Kidney (tissue), 14 donors: Measurements from ENCODE around the gene P2RY11. TPM values are rescaled to one million over a fixed set of nuclear protein-coding genes. Genes with fewer than 3 reads are reported as not detected.
A peak's percentile ranks its signal among the peaks of the same experiment; 100 is the strongest.

Experiments
- DNase-seq, 5 donors: peaks; one replicate each; pipeline ENCODE4 v3.0.0-alpha.2; 2013 to 2020
- FAIRE-seq: peaks from 2 replicates; lab custom pipeline; 2012; peaks lifted over from hg19 to GRCh38; lab: Jason Lieb, UNC
- H3K27ac ChIP-seq, 2 donors: one replicate each; pipeline ENCODE4 v1.7.0; 2013; ENCODE audit warnings: low read depth in 2 of 2, low read length in 2 of 2, inconsistent platforms in 1 of 2
- H3K27me3 ChIP-seq: one replicate; pipeline ENCODE4 v1.7.1; 2013; ENCODE audit warnings: low read length, inconsistent platforms; ENCODE audit not compliant: control insufficient read depth, insufficient read depth
- H3K36me3 ChIP-seq, 3 donors: one replicate each; pipeline versions ENCODE4 v1.7.0 to v1.7.1; 2013; ENCODE audit warnings: low read length in 3 of 3, control low read depth in 1 of 3, inconsistent platforms in 1 of 3; ENCODE audit not compliant: insufficient read depth in 3 of 3, control insufficient read depth in 2 of 3
- H3K4me1 ChIP-seq, 3 donors: one replicate each; pipeline versions ENCODE4 v1.7.0 to v1.7.1; 2013; ENCODE audit warnings: low read length in 3 of 3, inconsistent platforms in 1 of 3, low read depth in 1 of 3; ENCODE audit not compliant: control insufficient read depth in 2 of 3, insufficient read depth in 2 of 3
- H3K4me3 ChIP-seq, 3 donors: one replicate each; pipeline versions ENCODE4 v1.7.0 to v1.8.1; 2013; ENCODE audit warnings: low read length in 3 of 3, control low read depth in 1 of 3, inconsistent platforms in 1 of 3
- H3K9ac ChIP-seq, 3 donors: one replicate each; pipeline versions ENCODE4 v1.7.0 to v1.7.1; 2013; ENCODE audit warnings: low read length in 3 of 3, control low read depth in 1 of 3, inconsistent platforms in 1 of 3
- H3K9me3 ChIP-seq, 3 donors: one replicate each; pipeline versions ENCODE4 v1.7.0 to v1.7.1; 2013; ENCODE audit warnings: low read length in 3 of 3, control low read depth in 1 of 3, inconsistent platforms in 1 of 3; ENCODE audit not compliant: control insufficient read depth in 2 of 3, insufficient read depth in 1 of 3
- CTCF ChIP-seq: IDR thresholded peaks from 3 replicates; pipeline ENCODE4 v1.5.1; 2012; ENCODE audit warnings: mild to moderate bottlenecking, moderate library complexity, borderline replicate concordance; ENCODE audit not compliant: insufficient read depth; ENCODE audit errors: extremely low read depth
- intact Hi-C: fragments of 100-400 bp; cut with DNase I; formaldehyde crosslinking; loops from one replicate; pipeline ENCODE4 v1.11.1; 2022
- polyA plus RNA-seq: library from polyadenylated mRNA; stranded (reverse); fragments of 350-450 nt; fragmentation: Illumina TruSeq; extraction: RNeasy Lipid Tissue Mini Kit (QIAGEN cat#74804); gene quantifications from one replicate; pipeline ENCODE4 v1.2.3, GENCODE V29; 2014; ENCODE audit warnings: low read depth, low replicate concordance; ENCODE audit not compliant: insufficient read depth
- total RNA-seq: library from RNA; stranded (reverse); fragmentation: NEBNext Ultra II Directional; extraction: Animal tissue kit (Norgen Biotek cat#: 25700); gene quantifications from one replicate; pipeline ENCODE4 v1.2.1, GENCODE V29; 2021
- donor health status: control.
- donor health status: control.
- donor health status: control.
- donor health status: control.
- donor health status: control.
- donor health status: DM: yes; HTN: yes; CAD: no.
- donor health status: Normal renal cell carcinoma (clear cell type).

P2RY11 gene
- total and polyA plus RNA-seq, 2 donors from 2014 or later = 3.7 to 17.3 TPM

- Histone ChIP-seq H3K36me3 (no peaks in the 10 kb centered on the region), H3K4me3 (peak overlapping the region in 1 of 3 donors; percentile 42), H3K9ac (peak overlapping the region in 1 of 3 donors; percentile 10), H3K9me3 (peaks cover 0 to 2% (median 0%) of the 10 kb centered on the region in 3 donors), H3K27ac (peak overlapping the region in 1 of 2 donors; percentile 65), H3K27me3 (no peaks in the 10 kb centered on the region), H3K4me1 (peaks cover 0 to 6% (median 5%) of the 10 kb centered on the region in 3 donors)
- FAIRE-seq = no peak
- intact Hi-C loops = no loop called here
- TF ChIP-seq CTCF = no peak
- DNase-seq = no peak
Observed at GRCh38 chr19:10095622-10095947, 15.9 kb upstream of the P2RY11 start.

GRCh38 chr19:10095948-10096614 is 15.4 kb upstream of the P2RY11 start:
- Histone ChIP-seq H3K27ac (peak overlapping the region in 1 of 2 donors; percentile 65), H3K36me3 (no peaks in the 10 kb centered on the region), H3K9me3 (no peaks in the 10 kb centered on the region), H3K4me1 (peaks cover 0 to 6% (median 5%) of the 10 kb centered on the region in 3 donors), H3K4me3 (peak overlapping the region; percentile 36 to 63 (median 50)), H3K27me3 (no peaks in the 10 kb centered on the region), H3K9ac (peak overlapping the region in 2 of 3 donors; percentile 10 to 26)
- FAIRE-seq = no peak
- intact Hi-C loops = no loop called here
- TF ChIP-seq CTCF = no peak
- DNase-seq = peak; percentile 91 to 97 (median 94)

- TF ChIP-seq CTCF = no peak
- FAIRE-seq (no peak), DNase-seq (peak in 2 of 5 donors; percentile 42 to 87)
- peak overlapping the region in 1 of 2 donors; percentile 53 for H3K27ac ChIP-seq
- H3K9ac ChIP-seq = peak overlapping the region in 1 of 3 donors; percentile 26
- peak overlapping the region; percentile 36 to 63 (median 50) for H3K4me3 ChIP-seq
- intact Hi-C loops = no loop called here
- H3K4me1 ChIP-seq = peaks cover 0 to 6% (median 5%) of the 10 kb centered on the region in 3 donors
- no peaks in the 10 kb centered on the region for H3K36me3 ChIP-seq
- H3K27me3 ChIP-seq = no peaks in the 10 kb centered on the region
- H3K9me3 ChIP-seq = no peaks in the 10 kb centered on the region
Observed at GRCh38 chr19:10096615-10096963, 14.9 kb upstream of the P2RY11 start.
